Common myeloid progenitor, CD34-positive (primary cell): ENCODE results near the gene ULK4.
A peak's percentile ranks its signal among the peaks of the same experiment; 100 is the strongest.
"Not testable (repeated sequence)": the region's sequence is repeated elsewhere in the genome, so short reads cannot be mapped to it uniquely, and the experiment has no call there.

Experiments
- CTCF ChIA-PET: fragments of 350-600 bp; sonication (Branson Sonifier 250); formaldehyde crosslinking; loops from one replicate; lab custom pipeline; 2021; ENCODE audit warnings: antibody characterized with exemption; lab: Charles Lee
- POLR2A ChIA-PET: fragments of 350-600 bp; sonication (Branson Sonifier 250); formaldehyde crosslinking; loops from one replicate; lab custom pipeline; 2021; ENCODE audit warnings: antibody characterized with exemption; lab: Charles Lee
- DNase-seq, 3 donors: peaks; one replicate each; pipeline versions ENCODE4 v3.0.0 to v3.0.0-alpha.2; 2013
- H3K27ac ChIP-seq, 2 experiments: 1 replicate in 1 of 2; 2 replicates in 1 of 2; pipeline ENCODE4 v1.7.0; 2013; ENCODE audit warnings: inconsistent platforms in 2 of 2, low read length in 2 of 2, mild to moderate bottlenecking in 2 of 2, low read depth in 1 of 2, moderate library complexity in 1 of 2; ENCODE audit not compliant: severe bottlenecking in 2 of 2, insufficient read depth in 1 of 2, poor library complexity in 1 of 2
- H3K27me3 ChIP-seq, 5 experiments: replicated peaks in 2 of 5; 1 replicate in 3 of 5; 2 replicates in 2 of 5; pipeline versions ENCODE4 v1.6.1 to v1.7.0; 2013; ENCODE audit warnings: low read length in 4 of 5, mild to moderate bottlenecking in 2 of 5, moderate library complexity in 2 of 5, inconsistent platforms in 1 of 5; ENCODE audit not compliant: insufficient read depth in 5 of 5, control insufficient read depth in 4 of 5
- H3K36me3 ChIP-seq, 4 experiments: 1 replicate in 2 of 4; 2 replicates in 2 of 4; pipeline versions ENCODE4 v1.6.1 to v1.7.0; 2013; ENCODE audit warnings: low read length in 3 of 4, control low read depth in 1 of 4, mild to moderate bottlenecking in 1 of 4; ENCODE audit not compliant: control insufficient read depth in 4 of 4, insufficient read depth in 4 of 4
- H3K4me1 ChIP-seq, 4 experiments: 1 replicate in 3 of 4; 2 replicates in 1 of 4; pipeline versions ENCODE4 v1.6.1 to v1.7.1; 2013; ENCODE audit warnings: low read length in 3 of 4, mild to moderate bottlenecking in 3 of 4, control low read depth in 1 of 4, inconsistent platforms in 1 of 4, moderate library complexity in 1 of 4; ENCODE audit not compliant: control insufficient read depth in 4 of 4, insufficient read depth in 4 of 4; ENCODE audit errors: control extremely low read depth in 1 of 4
- H3K4me3 ChIP-seq, 7 experiments: 1 replicate in 4 of 7; 2 replicates in 3 of 7; pipeline versions ENCODE4 v1.5.1 to v1.7.0; 2013; ENCODE audit warnings: mild to moderate bottlenecking in 7 of 7, low read length in 6 of 7, moderate library complexity in 6 of 7, inconsistent platforms in 2 of 7, low read depth in 2 of 7, control low read depth in 1 of 7; ENCODE audit not compliant: insufficient read depth in 4 of 7, control insufficient read depth in 1 of 7; ENCODE audit errors: extremely low read depth in 1 of 7
- H3K9me3 ChIP-seq, 5 experiments: 1 replicate in 4 of 5; 2 replicates in 1 of 5; pipeline versions ENCODE4 v1.6.1 to v1.7.1; 2013; ENCODE audit warnings: low read length in 4 of 5, mild to moderate bottlenecking in 2 of 5, inconsistent platforms in 1 of 5, low read depth in 1 of 5, moderate library complexity in 1 of 5; ENCODE audit not compliant: control insufficient read depth in 4 of 5, insufficient read depth in 2 of 5; ENCODE audit errors: control extremely low read depth in 1 of 5
- WGBS: methylation state at CpG from one replicate; pipeline ENCODE4 v1.1.5; 2013; ENCODE audit not compliant: insufficient coverage; 5-methylcytosine and 5-hydroxymethylcytosine counted together

ULK4 gene

DNA sequence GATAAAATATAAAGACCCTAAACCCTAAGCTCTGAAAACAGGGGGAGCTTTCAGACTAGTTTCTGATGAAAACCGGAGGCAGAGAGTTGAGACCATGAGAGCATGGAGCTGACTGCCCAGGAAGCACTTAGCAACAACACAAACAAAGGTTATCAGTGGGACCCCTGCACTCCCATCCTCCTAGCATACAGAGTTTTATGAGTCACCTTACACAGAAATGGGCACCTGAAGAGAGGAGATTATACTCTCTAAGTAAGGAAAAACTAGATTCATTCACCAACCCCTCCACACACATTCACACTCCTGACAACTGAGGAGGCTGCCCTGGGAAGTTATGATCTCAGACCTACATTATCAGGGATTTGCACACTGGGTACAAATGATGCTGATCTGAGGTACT is 261.7 kb downstream of the ULK4 start:
- no peaks in the 10 kb centered on the region for H3K9me3 ChIP-seq
- CTCF ChIA-PET = no interaction called here
- H3K27ac ChIP-seq = no peak overlapping the region
- WGBS = 100% methylated on average over 1 of the region's 1 CpG
- POLR2A ChIA-PET = no interaction called here
- H3K4me1 ChIP-seq = no peaks in the 10 kb centered on the region
- H3K36me3 ChIP-seq = peaks cover 0 to 4% (median 0%) of the 10 kb centered on the region in 4 experiments
- H3K4me3 ChIP-seq = no peak overlapping the region
- H3K27me3 ChIP-seq = no peaks in the 10 kb centered on the region
- no peak for DNase-seq

DNA sequence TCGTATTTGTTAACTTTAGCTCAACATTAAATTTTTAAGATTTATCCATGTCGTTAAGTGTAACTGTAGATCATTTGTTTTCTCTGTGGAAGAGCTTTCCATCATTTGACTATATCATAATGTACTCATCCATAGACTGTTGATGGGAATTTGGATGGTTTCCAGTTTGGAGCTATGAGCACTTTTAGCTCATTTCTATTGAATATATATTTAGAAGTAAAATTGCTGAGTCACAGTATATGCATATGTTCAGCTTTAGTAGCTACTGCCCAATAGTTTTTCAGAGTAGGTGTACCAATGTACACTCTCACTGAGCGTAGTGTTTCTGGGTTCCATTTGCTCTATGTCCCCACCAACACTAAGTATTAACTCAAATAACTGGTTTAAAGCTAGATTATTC is 263.0 kb downstream of the ULK4 start:
- ChIA-PET POLR2A (no interaction called here), CTCF (no interaction called here)
- H3K4me1 ChIP-seq = no peaks in the 10 kb centered on the region
- no peaks in the 10 kb centered on the region for H3K27me3 ChIP-seq
- no peaks in the 10 kb centered on the region for H3K9me3 ChIP-seq
- H3K27ac ChIP-seq = no peak overlapping the region
- H3K36me3 ChIP-seq = peaks cover 0 to 4% (median 0%) of the 10 kb centered on the region in 4 experiments
- no peak for DNase-seq
- no peak overlapping the region for H3K4me3 ChIP-seq
- WGBS = no CpG with 5 or more reads among the region's 3 CpGs

DNA sequence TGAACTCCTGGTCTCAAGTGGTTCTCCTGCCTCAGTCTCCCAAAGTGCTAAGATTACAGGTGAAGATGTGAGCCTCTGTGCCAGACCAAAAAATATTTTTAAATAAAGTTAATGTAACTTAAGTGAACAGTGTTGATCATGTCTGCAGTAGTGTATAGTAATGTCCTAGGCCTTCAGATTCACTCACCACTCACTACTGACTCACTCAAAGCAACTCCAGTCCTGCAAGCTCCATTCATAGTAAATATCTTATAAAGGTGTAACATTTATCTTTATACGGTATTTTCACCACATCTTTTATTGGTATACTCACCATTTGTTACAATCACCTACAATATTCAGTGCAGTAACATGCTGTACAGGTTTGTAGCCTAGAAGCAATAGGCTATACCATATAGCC is 264.2 kb downstream of the ULK4 start:
- CTCF ChIA-PET = no interaction called here
- Histone ChIP-seq H3K4me3 (no peak overlapping the region), H3K27ac (no peak overlapping the region), H3K27me3 (no peaks in the 10 kb centered on the region), H3K36me3 (peaks cover 0 to 4% (median 0%) of the 10 kb centered on the region in 4 experiments), H3K9me3 (no peaks in the 10 kb centered on the region), H3K4me1 (no peaks in the 10 kb centered on the region)
- DNase-seq = no peak
- WGBS = no CpG with 5 or more reads among the region's 1 CpG
- POLR2A ChIA-PET = no interaction called here

DNA sequence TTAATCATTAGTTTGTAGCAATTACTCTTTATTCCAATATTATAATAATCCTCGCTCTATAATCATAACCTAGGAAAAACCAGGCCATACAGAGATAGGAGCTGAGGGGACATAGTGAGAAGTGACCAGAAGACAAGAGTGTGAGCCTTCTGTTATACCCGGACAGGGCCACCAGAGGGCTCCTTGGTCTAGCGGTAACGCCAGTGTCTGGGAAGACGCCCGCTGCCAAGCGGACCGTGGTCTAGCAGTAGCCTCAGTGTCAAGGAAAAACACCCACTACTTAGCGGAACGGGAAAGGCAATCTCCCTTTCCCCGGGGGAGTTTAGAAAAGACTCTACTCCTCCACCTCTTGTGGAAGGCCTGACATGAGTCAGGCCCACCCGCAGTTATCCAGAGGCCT is 266.1 kb downstream of the ULK4 start:
- H3K9me3 ChIP-seq, H3K27ac ChIP-seq, H3K36me3 ChIP-seq, H3K4me1 ChIP-seq, DNase-seq, POLR2A ChIA-PET, H3K27me3 ChIP-seq, CTCF ChIA-PET, H3K4me3 ChIP-seq: not testable (repeated sequence)
- WGBS = 99% methylated on average over 10 of the region's 12 CpGs

DNA sequence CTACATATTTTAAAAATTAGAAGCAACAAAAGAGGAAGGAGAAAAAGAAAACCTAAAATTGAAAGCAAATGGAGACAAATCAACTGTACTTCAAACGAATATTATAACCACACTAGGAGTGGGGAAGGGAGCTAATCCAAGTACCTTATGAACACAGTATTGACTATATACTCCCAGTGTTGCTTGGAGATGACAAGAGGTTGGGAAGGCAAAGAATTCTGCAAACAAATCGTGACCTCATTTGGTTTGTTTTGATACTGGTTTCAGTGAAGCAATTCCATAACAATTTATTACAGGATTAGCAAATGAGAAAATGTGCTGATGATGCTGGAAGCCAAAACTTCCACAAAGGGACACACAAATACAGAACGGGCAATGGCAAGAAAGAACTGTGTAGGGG is 268.1 kb downstream of the ULK4 start:
- Histone ChIP-seq H3K36me3 (peaks cover 0 to 4% (median 0%) of the 10 kb centered on the region in 4 experiments), H3K4me3 (no peak overlapping the region), H3K27ac (no peak overlapping the region), H3K4me1 (peaks cover 3 to 12% (median 9%) of the 10 kb centered on the region in 4 experiments), H3K27me3 (no peaks in the 10 kb centered on the region), H3K9me3 (no peaks in the 10 kb centered on the region)
- WGBS = 88% methylated on average over 1 of the region's 3 CpGs
- ChIA-PET POLR2A (no interaction called here), CTCF (interaction anchor here (1.1 kb wide), 1 partner anchor 11 kb away, joined by 3 read pairs; no protein-coding TSS in a partner anchor)
- no peak for DNase-seq

DNA sequence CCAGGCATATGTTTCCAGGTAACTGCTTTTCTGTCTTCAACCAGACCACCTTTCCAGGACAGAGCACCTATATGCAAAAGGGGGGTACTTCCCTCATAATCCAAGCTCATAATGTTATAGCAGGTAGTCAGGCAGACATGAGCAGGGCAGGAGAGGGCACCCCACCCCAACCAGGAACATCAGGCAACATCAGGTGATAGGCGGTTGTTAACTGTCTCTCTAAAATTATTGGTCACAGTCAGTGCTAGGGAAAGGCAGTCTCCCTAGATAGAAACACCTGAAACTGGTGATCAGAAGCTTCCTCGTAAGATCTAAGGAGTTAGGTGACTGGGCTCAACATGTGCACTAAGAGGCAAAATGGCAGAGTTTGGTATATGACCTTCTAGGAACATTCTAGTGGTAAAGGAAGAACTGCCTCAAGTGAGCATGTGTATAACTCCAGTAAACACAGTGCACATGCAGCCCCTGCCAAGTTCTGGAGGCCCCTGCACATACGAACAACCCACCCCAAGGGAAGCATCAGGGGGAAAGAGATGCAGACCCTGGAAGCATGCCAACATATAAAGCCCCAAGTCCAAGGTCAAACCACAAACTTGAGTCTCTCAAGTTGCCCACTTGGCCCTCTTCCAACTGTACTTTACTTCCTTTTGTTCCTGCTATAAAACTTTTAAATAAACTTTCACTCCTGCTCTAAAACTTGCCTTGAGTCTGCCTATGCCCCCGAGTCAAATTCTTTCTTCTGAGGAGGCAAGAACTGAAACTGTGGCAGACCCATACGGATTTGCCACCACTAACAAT is 270.9 kb downstream of the ULK4 start:
- WGBS = 7% methylated on average over 3 of the region's 5 CpGs
- POLR2A ChIA-PET = no interaction called here

DNA sequence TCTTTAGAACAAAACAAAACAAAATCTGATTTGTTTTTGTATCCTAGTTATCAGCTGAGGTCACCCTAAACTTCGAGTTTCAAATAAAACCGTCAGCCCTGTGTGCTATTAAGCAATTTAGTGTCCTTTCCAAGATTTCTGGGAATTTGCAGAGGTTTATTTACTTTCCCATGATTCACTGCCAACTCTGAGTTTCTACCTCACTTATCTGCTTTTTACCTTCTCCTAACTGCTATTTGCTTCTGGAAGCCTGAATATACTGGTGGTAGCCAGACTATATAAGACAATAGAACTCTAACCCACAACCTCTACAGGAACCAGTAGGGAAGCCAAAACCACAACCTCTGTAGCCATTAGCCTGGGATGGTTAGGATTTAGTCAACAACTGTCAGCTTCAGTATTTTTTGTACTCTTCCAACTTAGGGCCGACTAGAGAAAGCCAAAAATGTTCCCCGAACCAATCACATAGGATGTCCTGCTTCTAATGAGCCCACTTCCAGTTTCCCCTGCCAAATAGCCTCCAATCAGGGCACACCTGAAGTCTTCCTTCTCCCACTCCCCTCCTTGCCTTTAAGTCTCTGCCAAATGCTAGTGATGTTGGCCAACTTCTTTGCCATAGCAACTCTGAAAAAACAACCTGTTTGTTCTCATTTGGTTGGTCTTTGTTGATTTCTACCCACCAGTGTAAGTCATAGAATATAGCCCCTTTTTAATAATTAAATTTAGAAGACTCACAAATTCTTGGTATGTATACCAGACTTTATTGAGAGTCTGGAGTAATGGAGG is 273.1 kb downstream of the ULK4 start:
- peaks cover 3 to 12% (median 9%) of the 10 kb centered on the region in 4 experiments for H3K4me1 ChIP-seq
- WGBS = 94% methylated on average over 4 of the region's 4 CpGs
- no peaks in the 10 kb centered on the region for H3K27me3 ChIP-seq
- H3K9me3 ChIP-seq = peaks cover 0 to 2% (median 0%) of the 10 kb centered on the region in 5 experiments
- POLR2A ChIA-PET = no interaction called here
- DNase-seq = no peak
- CTCF ChIA-PET = no interaction called here
- H3K36me3 ChIP-seq = no peaks in the 10 kb centered on the region
- H3K4me3 ChIP-seq = no peak overlapping the region
- no peak overlapping the region for H3K27ac ChIP-seq

More for the DNA sequence above, 270.9 kb downstream of the ULK4 start:
- Histone ChIP-seq H3K27me3 (no peaks in the 10 kb centered on the region), H3K4me3 (peak overlapping the region in 2 of 7 experiments; percentile 8 to 45), H3K9me3 (peaks cover 0 to 2% (median 0%) of the 10 kb centered on the region in 5 experiments), H3K4me1 (peaks cover 3 to 12% (median 9%) of the 10 kb centered on the region in 4 experiments), H3K27ac (no peak overlapping the region), H3K36me3 (peaks cover 0 to 4% (median 0%) of the 10 kb centered on the region in 4 experiments)
- CTCF ChIA-PET = no interaction called here
- peak; percentile 42 to 86 (median 86) for DNase-seq
